ENCODE data around the gene HNRNPL.

The HNRNPL gene

DNA sequence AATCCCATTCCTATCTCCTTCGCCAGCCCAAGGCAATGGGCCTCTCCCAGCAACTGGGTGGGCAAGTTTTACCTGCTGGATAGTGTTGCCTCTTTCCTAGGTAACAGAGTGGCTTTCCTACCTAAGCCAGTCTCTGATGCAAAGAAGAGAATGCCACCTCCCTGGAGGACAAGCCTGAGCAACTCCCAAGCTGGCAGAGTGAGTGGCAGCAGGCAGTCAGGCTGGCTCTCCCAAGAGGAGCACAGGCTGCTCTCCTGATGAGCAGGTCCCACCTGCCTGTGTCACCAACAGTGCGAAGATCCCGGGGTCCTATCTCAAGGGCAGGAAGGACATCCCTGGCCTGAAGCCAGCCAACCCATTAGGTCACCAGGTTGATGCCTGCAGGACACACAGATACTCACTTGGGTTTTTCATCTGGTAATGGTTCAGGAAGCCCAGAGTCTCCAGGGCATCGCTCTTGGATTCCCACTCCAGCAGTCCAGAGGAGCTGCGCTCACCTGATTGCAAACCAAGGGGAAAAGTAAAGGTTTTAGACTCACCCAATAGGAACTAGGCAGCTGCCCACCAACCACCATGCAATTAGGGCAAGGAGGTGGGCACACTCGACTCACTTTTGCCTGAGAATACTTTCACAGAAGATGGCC lies 12.7 kb downstream of the HNRNPL start:
- no peak overlapping the region for H3K27ac ChIP-seq (ENCODE audit: low read length)
- no peak overlapping the region for H2AFZ ChIP-seq (ENCODE audit: low read length)
- no peaks in the 10 kb centered on the region for H3K9me3 ChIP-seq (replicated peaks; ENCODE audit: insufficient read depth, low read length)
- H3K4me1 ChIP-seq (ENCODE audit: low read length): no peaks in the 10 kb centered on the region
- H3K9ac ChIP-seq (ENCODE audit: low read length): no peak overlapping the region
- peaks cover 26% of the 10 kb centered on the region for H3K36me3 ChIP-seq (replicated peaks; ENCODE audit: insufficient read depth, low read length)
- TF ChIP-seq EZH2phosphoT487 (IDR thresholded peaks at IDR 0.05; ENCODE audit: low read length) (no peak), EZH2 (optimal IDR thresholded peaks at IDR 0.05; ENCODE audit: low read depth, low read length) (no peak)
- TF ChIP-seq, protein P1, sequence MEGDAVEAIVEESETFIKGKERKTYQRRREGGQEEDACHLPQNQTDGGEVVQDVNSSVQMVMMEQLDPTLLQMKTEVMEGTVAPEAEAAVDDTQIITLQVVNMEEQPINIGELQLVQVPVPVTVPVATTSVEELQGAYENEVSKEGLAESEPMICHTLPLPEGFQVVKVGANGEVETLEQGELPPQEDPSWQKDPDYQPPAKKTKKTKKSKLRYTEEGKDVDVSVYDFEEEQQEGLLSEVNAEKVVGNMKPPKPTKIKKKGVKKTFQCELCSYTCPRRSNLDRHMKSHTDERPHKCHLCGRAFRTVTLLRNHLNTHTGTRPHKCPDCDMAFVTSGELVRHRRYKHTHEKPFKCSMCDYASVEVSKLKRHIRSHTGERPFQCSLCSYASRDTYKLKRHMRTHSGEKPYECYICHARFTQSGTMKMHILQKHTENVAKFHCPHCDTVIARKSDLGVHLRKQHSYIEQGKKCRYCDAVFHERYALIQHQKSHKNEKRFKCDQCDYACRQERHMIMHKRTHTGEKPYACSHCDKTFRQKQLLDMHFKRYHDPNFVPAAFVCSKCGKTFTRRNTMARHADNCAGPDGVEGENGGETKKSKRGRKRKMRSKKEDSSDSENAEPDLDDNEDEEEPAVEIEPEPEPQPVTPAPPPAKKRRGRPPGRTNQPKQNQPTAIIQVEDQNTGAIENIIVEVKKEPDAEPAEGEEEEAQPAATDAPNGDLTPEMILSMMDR (IDR thresholded peaks at IDR 0.05; ENCODE audit: low read length): no peak
- H4K20me1 ChIP-seq (ENCODE audit: insufficient read depth, low read length): no peaks in the 10 kb centered on the region
- no peak overlapping the region for H3K4me2 ChIP-seq (ENCODE audit: low read depth, low read length)
- peaks cover 13% of the 10 kb centered on the region for H3K79me2 ChIP-seq (ENCODE audit: low read length)
- no peaks in the 10 kb centered on the region for H3K27me3 ChIP-seq (replicated peaks; ENCODE audit: insufficient read depth, low read length)
- H3F3A ChIP-seq (ENCODE audit: insufficient read depth, low read length): peaks cover 30% of the 10 kb centered on the region
- DNase-seq: no peak
- no peaks in the 10 kb centered on the region for H3K9me2 ChIP-seq (replicated peaks; ENCODE audit: insufficient read depth, low read length)
- no peak overlapping the region for H3K4me3 ChIP-seq (ENCODE audit: low read length)

DNA sequence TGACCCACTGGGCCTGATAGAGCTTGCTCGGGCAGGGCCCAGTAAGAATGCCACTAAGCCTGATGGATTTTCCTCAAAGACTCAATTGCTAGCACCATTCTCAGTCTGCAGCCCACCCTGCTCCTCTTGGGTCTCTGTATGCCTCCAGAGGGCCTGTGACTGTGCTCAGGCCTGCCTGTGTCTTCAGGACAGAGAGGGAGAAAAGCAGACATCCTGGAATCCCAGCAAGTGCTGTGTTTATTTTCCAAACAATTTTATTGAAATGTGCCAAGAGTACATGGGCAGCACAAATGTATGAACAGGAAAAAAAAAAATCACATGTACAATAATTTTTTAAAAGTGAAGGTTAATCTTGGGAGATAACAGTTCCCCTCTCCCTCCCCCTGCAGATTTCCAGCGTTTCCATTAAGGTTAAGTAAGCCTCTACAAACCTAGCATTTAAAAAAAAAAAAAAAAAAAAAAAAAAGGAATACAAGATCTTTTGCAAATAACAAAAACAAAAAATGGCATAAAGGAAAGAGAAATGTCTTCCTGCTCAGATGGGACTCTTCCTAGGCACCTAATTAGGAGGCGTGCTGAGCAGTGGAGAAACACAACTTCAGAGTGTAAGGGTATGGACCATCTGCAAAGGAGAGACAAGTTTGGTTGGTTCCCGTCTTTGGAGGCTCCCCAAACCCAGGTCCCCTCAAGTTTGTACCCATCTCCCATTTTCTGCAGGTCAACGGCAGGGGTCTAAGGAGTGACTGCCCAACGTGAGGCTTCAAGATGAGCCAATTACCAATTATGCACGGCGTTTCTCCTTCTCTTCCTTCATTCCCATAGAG lies 13.4 kb downstream of the HNRNPL start:
- Histone ChIP-seq H3K27me3 (replicated peaks; ENCODE audit: insufficient read depth, low read length) (no peaks in the 10 kb centered on the region), H3K36me3 (replicated peaks; ENCODE audit: insufficient read depth, low read length) (peaks cover 19% of the 10 kb centered on the region), H3K4me3 (ENCODE audit: low read length) (no peak overlapping the region)

DNA sequence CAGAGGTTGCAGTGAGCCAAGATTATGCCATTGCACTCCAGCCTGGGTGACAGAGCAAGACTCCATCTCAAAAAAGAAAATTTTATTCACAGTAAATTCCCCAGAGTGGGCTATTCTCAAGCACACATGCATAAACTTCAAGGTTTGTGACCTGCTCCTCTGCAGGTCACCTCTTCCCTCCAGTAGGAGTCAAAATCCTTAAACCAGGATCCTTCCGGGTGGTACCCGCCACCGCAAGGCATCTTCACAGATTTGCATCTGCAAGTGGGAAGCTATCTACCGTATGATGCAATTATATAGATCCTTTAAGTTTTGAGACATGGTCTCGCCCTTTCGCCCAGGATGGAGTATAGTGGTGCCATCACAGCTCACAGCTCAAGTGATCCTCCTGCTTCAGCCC lies 15.2 kb downstream of the HNRNPL start:
- H3K4me2 ChIP-seq (ENCODE audit: low read depth, low read length): no peak overlapping the region
- H3K36me3 ChIP-seq (replicated peaks; ENCODE audit: insufficient read depth, low read length): peaks cover 11% of the 10 kb centered on the region
- no peak overlapping the region for H3K4me3 ChIP-seq (ENCODE audit: low read length)
- no peaks in the 10 kb centered on the region for H3K4me1 ChIP-seq (ENCODE audit: low read length)
- peaks cover 28% of the 10 kb centered on the region for H3F3A ChIP-seq (ENCODE audit: insufficient read depth, low read length)
- H3K79me2 ChIP-seq (ENCODE audit: low read length): 0 out of 2 replicates have a peak, but pooled peaks cover 6% of the 10 kb centered on the region
- H2AFZ ChIP-seq (ENCODE audit: low read length): no peak overlapping the region
- no peak for TF ChIP-seq EZH2phosphoT487 (IDR thresholded peaks at IDR 0.05; ENCODE audit: low read length)
- TF ChIP-seq, protein P1 (IDR thresholded peaks at IDR 0.05; ENCODE audit: low read length): no peak
- no peak for TF ChIP-seq EZH2 (optimal IDR thresholded peaks at IDR 0.05; ENCODE audit: low read depth, low read length)
- H3K27ac ChIP-seq (ENCODE audit: low read length): no peak overlapping the region
- no peak overlapping the region for H3K9ac ChIP-seq (ENCODE audit: low read length)
- H4K20me1 ChIP-seq (ENCODE audit: insufficient read depth, low read length): no peaks in the 10 kb centered on the region
- no peaks in the 10 kb centered on the region for H3K27me3 ChIP-seq (replicated peaks; ENCODE audit: insufficient read depth, low read length)
- no peak for DNase-seq
- H3K9me3 ChIP-seq (replicated peaks; ENCODE audit: insufficient read depth, low read length): no peaks in the 10 kb centered on the region
- H3K9me2 ChIP-seq (replicated peaks; ENCODE audit: insufficient read depth, low read length): no peaks in the 10 kb centered on the region

More for the DNA sequence above, 13.4 kb downstream of the HNRNPL start:
- peaks cover 5% of the 10 kb centered on the region; the same call in 1 of the 2 replicates for H3K79me2 ChIP-seq (ENCODE audit: low read length)
- peaks cover 30% of the 10 kb centered on the region for H3F3A ChIP-seq (ENCODE audit: insufficient read depth, low read length)
- H3K27ac ChIP-seq (ENCODE audit: low read length): no peak overlapping the region
- H3K4me1 ChIP-seq (ENCODE audit: low read length): no peaks in the 10 kb centered on the region
- no peaks in the 10 kb centered on the region for H3K9me2 ChIP-seq (replicated peaks; ENCODE audit: insufficient read depth, low read length)
- TF ChIP-seq, protein P1 (IDR thresholded peaks at IDR 0.05; ENCODE audit: low read length): no peak
- TF ChIP-seq EZH2phosphoT487 (IDR thresholded peaks at IDR 0.05; ENCODE audit: low read length): no peak
- TF ChIP-seq EZH2 (optimal IDR thresholded peaks at IDR 0.05; ENCODE audit: low read depth, low read length): no peak
- no peaks in the 10 kb centered on the region for H3K9me3 ChIP-seq (replicated peaks; ENCODE audit: insufficient read depth, low read length)
- H2AFZ ChIP-seq (ENCODE audit: low read length): no peak overlapping the region
- no peaks in the 10 kb centered on the region for H4K20me1 ChIP-seq (ENCODE audit: insufficient read depth, low read length)
- no peak overlapping the region for H3K4me2 ChIP-seq (ENCODE audit: low read depth, low read length)
- no peak for DNase-seq
- H3K9ac ChIP-seq (ENCODE audit: low read length): no peak overlapping the region
